Measurements from ENCODE around the gene RASSF5.

Gene RASSF5

DNA sequence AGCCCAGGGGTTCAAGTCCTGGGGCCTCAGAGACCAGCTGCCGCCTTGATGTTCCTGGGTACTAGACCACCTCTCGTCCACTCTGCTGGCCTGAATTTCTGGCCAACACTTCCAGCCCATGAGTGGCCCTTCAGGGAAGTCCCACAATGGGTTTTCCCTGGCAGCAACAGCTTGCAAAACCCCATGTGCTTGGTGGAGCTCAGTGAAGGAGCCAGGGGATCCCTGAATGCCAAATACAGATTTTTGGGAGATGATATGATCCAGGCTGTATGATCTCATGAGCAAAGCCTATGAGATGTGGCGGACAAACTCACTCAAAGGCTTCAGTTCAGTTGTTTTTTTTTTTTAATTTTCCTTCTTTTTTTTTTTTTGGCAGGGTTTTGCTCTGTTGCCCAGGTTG, 9.6 kb upstream of the RASSF5 start:
- no peak overlapping the region for H3K9ac ChIP-seq (ENCODE audit: low read length in 2 of 2)
- peaks cover 0 to 3% of the 10 kb centered on the region in 2 donors for H3K27me3 ChIP-seq (ENCODE audit: control insufficient read depth in 1 of 2, insufficient read depth in 2 of 2, low read length in 2 of 2)
- no peak overlapping the region for H3K27ac ChIP-seq (ENCODE audit: low read length)
- H3K9me3 ChIP-seq (ENCODE audit: control insufficient read depth in 2 of 2, low read length in 2 of 2) = no peaks in the 10 kb centered on the region
- H3K4me3 ChIP-seq (ENCODE audit: low read length in 2 of 2) = no peak overlapping the region
- H3K36me3 ChIP-seq (ENCODE audit: control insufficient read depth in 2 of 2, insufficient read depth in 2 of 2, low read length in 2 of 2) = no peaks in the 10 kb centered on the region
- peaks cover 11% of the 10 kb centered on the region for H3K4me1 ChIP-seq (ENCODE audit: control insufficient read depth, insufficient read depth, low read length)

DNA sequence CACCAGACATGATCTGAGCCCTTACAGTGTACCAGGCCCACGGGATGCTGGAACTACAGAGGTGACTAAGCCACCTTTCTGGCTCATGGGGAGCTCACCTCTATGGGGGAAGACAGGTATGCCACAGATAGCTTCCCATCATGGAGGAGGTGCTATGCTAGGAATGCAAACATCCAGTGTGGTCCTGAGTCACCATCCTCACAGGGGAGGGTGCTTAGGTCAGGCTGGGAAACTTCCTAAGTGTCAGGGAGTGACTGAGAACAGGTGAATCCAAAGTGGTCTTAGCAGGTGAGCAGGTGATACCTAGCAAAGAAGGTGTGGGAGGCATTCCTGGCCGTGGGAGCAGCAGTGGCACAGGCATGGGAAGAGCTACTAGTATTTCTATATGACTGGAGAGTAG, 8.6 kb upstream of the RASSF5 start:
- Histone ChIP-seq H3K9ac (ENCODE audit: low read length in 2 of 2) (no peak overlapping the region), H3K27me3 (ENCODE audit: control insufficient read depth in 1 of 2, insufficient read depth in 2 of 2, low read length in 2 of 2) (peaks cover 0 to 6% of the 10 kb centered on the region in 2 donors), H3K4me3 (ENCODE audit: low read length in 2 of 2) (no peak overlapping the region), H3K36me3 (ENCODE audit: control insufficient read depth in 2 of 2, insufficient read depth in 2 of 2, low read length in 2 of 2) (no peaks in the 10 kb centered on the region), H3K4me1 (ENCODE audit: control insufficient read depth, insufficient read depth, low read length) (peaks cover 11% of the 10 kb centered on the region), H3K9me3 (ENCODE audit: control insufficient read depth in 2 of 2, low read length in 2 of 2) (no peaks in the 10 kb centered on the region), H3K27ac (ENCODE audit: low read length) (no peak overlapping the region)

DNA sequence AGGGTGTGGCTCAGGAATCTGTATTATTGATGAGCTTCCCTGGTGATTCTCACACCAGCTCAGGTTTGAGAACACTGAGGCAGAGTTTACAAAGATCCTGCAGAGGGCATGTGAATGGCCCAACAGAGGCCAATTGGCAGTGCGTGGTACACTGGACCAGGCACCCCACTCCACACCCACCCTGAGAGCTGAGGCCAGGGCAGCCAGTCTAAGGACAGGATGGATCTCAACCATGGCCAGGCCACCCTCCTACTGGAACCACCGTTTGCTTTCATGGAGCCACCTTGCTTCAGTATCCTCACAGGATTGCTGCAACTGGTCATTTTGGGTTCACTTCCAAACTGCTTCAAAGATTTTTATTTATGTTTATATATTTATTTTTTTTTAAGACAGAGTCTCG, 7.3 kb upstream of the RASSF5 start:
- Histone ChIP-seq H3K9ac (ENCODE audit: low read length in 2 of 2) (no peak overlapping the region), H3K27ac (ENCODE audit: low read length) (no peak overlapping the region), H3K4me3 (ENCODE audit: low read length in 2 of 2) (no peak overlapping the region), H3K4me1 (ENCODE audit: control insufficient read depth, insufficient read depth, low read length) (peaks cover 11% of the 10 kb centered on the region), H3K9me3 (ENCODE audit: control insufficient read depth in 2 of 2, low read length in 2 of 2) (no peaks in the 10 kb centered on the region), H3K36me3 (ENCODE audit: control insufficient read depth in 2 of 2, insufficient read depth in 2 of 2, low read length in 2 of 2) (no peaks in the 10 kb centered on the region), H3K27me3 (ENCODE audit: control insufficient read depth in 1 of 2, insufficient read depth in 2 of 2, low read length in 2 of 2) (peaks cover 2 to 10% of the 10 kb centered on the region in 2 donors)

DNA sequence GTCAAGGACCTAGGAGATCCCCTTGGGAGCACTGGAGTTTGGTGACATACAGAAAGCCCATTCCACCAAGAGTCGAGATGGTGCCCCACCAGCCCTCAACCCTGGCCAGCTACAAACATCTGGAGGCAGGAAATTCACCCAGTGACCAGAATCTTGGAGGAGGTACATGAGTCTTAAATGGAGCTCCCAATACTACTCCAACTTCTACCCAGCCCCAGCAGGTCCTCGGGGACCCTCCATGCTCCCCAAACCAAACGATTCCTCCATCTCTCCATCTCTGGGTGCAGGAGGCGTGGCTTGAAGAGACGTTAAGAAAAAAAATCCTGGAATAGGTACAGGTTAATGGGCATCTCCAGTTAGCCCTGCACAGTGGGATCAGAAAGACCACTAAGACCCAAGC, 5.5 kb upstream of the RASSF5 start:
- Histone ChIP-seq H3K9me3 (ENCODE audit: control insufficient read depth in 2 of 2, low read length in 2 of 2) (no peaks in the 10 kb centered on the region), H3K4me3 (ENCODE audit: low read length in 2 of 2) (no peak overlapping the region), H3K9ac (ENCODE audit: low read length in 2 of 2) (no peak overlapping the region), H3K27ac (ENCODE audit: low read length) (no peak overlapping the region), H3K27me3 (ENCODE audit: control insufficient read depth in 1 of 2, insufficient read depth in 2 of 2, low read length in 2 of 2) (peaks cover 18% of the 10 kb centered on the region in 2 donors), H3K36me3 (ENCODE audit: control insufficient read depth in 2 of 2, insufficient read depth in 2 of 2, low read length in 2 of 2) (no peaks in the 10 kb centered on the region), H3K4me1 (ENCODE audit: control insufficient read depth, insufficient read depth, low read length) (peaks cover 3% of the 10 kb centered on the region)

DNA sequence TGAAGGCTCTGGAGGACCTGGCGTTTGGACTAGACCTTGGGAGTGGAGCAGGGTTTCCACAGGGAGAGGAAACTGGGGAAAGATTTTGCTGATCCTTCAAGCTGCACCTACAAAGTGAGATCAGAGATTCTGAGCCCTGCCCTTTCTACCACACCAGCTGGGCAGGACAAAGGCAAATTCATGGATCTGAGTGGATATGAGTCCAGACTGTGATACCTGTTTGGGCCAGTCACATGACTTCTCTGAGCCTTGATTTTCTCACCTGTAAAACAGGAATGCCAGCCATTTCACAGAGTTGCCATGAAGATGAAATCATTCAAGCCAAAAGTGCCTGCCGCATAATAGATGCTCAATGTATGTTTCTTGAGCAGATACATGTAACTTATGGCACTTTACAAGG, 4.9 kb upstream of the RASSF5 start:
- Histone ChIP-seq H3K27me3 (ENCODE audit: control insufficient read depth in 1 of 2, insufficient read depth in 2 of 2, low read length in 2 of 2) (peaks cover 20 to 23% of the 10 kb centered on the region in 2 donors), H3K9me3 (ENCODE audit: control insufficient read depth in 2 of 2, low read length in 2 of 2) (no peaks in the 10 kb centered on the region), H3K9ac (ENCODE audit: low read length in 2 of 2) (no peak overlapping the region), H3K4me3 (ENCODE audit: low read length in 2 of 2) (no peak overlapping the region), H3K27ac (ENCODE audit: low read length) (no peak overlapping the region), H3K4me1 (ENCODE audit: control insufficient read depth, insufficient read depth, low read length) (peaks cover 8% of the 10 kb centered on the region), H3K36me3 (ENCODE audit: control insufficient read depth in 2 of 2, insufficient read depth in 2 of 2, low read length in 2 of 2) (no peaks in the 10 kb centered on the region)

- H3K9me3 ChIP-seq (ENCODE audit: control insufficient read depth in 2 of 2, low read length in 2 of 2) = no peaks in the 10 kb centered on the region
- H3K36me3 ChIP-seq (ENCODE audit: control insufficient read depth in 2 of 2, insufficient read depth in 2 of 2, low read length in 2 of 2) = no peaks in the 10 kb centered on the region
- peaks cover 11% of the 10 kb centered on the region for H3K4me1 ChIP-seq (ENCODE audit: control insufficient read depth, insufficient read depth, low read length)
- H3K27me3 ChIP-seq (ENCODE audit: control insufficient read depth in 1 of 2, insufficient read depth in 2 of 2, low read length in 2 of 2) = peaks cover 20 to 27% of the 10 kb centered on the region in 2 donors
- no peak overlapping the region for H3K27ac ChIP-seq (ENCODE audit: low read length)
- no peak overlapping the region for H3K9ac ChIP-seq (ENCODE audit: low read length in 2 of 2)
- no peak overlapping the region for H3K4me3 ChIP-seq (ENCODE audit: low read length in 2 of 2)
Measured at GRCh38 chr1:206502812-206503211, 4.5 kb upstream of the RASSF5 start.

DNA sequence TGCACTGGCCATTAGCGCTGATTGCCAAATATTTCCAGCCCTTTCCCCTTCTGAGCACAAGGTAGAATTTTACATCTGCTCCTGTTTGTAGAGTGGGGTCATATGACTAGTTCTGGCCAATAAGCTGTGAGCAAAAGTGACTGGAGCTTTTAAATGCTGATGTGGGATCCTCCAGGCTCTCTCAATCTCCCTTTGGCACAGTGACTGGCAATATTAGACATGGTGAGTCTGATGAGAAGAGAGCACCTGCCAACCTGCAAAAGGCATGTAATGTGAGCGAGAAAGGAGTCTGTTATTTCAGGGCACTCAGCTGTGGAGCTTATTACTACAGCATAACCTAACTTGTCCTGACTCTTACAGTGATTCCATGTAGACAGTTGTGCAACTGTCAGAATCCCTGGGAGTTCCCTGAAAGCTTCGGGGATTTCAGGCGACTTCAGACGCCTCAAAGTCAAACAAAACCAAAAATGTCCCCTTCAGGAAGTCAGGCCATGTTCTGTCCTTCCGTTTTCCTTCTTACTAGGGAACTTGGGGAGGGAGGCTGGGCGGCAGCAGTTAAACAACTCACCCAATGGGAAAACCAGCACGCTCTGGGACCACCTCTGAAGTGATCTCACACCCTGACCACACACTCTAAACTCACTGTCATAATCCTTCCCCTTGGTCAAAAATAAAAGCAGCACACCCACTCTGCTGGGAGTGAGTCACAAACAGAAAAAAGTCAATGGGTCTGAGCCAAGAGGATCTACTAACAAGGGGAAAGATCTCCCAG, 3.6 kb upstream of the RASSF5 start:
- Histone ChIP-seq H3K4me1 (ENCODE audit: control insufficient read depth, insufficient read depth, low read length) (peaks cover 18% of the 10 kb centered on the region), H3K27ac (ENCODE audit: low read length) (no peak overlapping the region), H3K27me3 (ENCODE audit: control insufficient read depth in 1 of 2, insufficient read depth in 2 of 2, low read length in 2 of 2) (peaks cover 27 to 36% of the 10 kb centered on the region in 2 donors), H3K36me3 (ENCODE audit: control insufficient read depth in 2 of 2, insufficient read depth in 2 of 2, low read length in 2 of 2) (no peaks in the 10 kb centered on the region), H3K9me3 (ENCODE audit: control insufficient read depth in 2 of 2, low read length in 2 of 2) (no peaks in the 10 kb centered on the region), H3K9ac (ENCODE audit: low read length in 2 of 2) (no peak overlapping the region), H3K4me3 (ENCODE audit: low read length in 2 of 2) (no peak overlapping the region)

DNA sequence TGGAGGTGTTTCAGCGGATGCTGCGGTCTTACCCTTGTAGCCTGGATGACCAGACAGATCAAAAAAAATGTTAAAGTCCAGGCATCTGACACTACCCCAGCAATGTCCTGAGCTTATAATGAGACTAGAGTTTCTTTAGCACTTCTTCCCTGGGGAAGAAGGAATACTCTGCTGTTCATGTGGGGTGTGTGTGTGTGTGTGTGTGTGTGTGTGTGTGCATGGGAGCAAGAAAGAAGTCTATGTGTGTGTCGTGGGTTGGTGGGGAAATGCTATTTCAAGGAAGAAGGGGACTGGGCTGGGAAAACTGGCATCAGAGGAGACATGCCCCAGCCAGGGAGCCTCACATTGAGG, 3.0 kb upstream of the RASSF5 start:
- peaks cover 18% of the 10 kb centered on the region for H3K4me1 ChIP-seq (ENCODE audit: control insufficient read depth, insufficient read depth, low read length)

GRCh38 chr1:206505702-206506355, 1.5 kb upstream of the RASSF5 start:
- Histone ChIP-seq H3K27ac (ENCODE audit: low read length) (no peak overlapping the region), H3K9ac (ENCODE audit: low read length in 2 of 2) (no peak overlapping the region), H3K36me3 (ENCODE audit: control insufficient read depth in 2 of 2, insufficient read depth in 2 of 2, low read length in 2 of 2) (no peaks in the 10 kb centered on the region), H3K27me3 (ENCODE audit: control insufficient read depth in 1 of 2, insufficient read depth in 2 of 2, low read length in 2 of 2) (peaks cover 31 to 40% of the 10 kb centered on the region in 2 donors), H3K4me3 (ENCODE audit: low read length in 2 of 2) (no peak overlapping the region), H3K9me3 (ENCODE audit: control insufficient read depth in 2 of 2, low read length in 2 of 2) (no peaks in the 10 kb centered on the region), H3K4me1 (ENCODE audit: control insufficient read depth, insufficient read depth, low read length) (peaks cover 18% of the 10 kb centered on the region)

More for the DNA sequence above, 3.0 kb upstream of the RASSF5 start:
- H3K27ac ChIP-seq (ENCODE audit: low read length) = no peak overlapping the region
- H3K36me3 ChIP-seq (ENCODE audit: control insufficient read depth in 2 of 2, insufficient read depth in 2 of 2, low read length in 2 of 2) = no peaks in the 10 kb centered on the region
- H3K27me3 ChIP-seq (ENCODE audit: control insufficient read depth in 1 of 2, insufficient read depth in 2 of 2, low read length in 2 of 2) = peaks cover 30 to 37% of the 10 kb centered on the region in 2 donors
- H3K9me3 ChIP-seq (ENCODE audit: control insufficient read depth in 2 of 2, low read length in 2 of 2) = no peaks in the 10 kb centered on the region
- no peak overlapping the region for H3K9ac ChIP-seq (ENCODE audit: low read length in 2 of 2)
- no peak overlapping the region for H3K4me3 ChIP-seq (ENCODE audit: low read length in 2 of 2)

GRCh38 chr1:206506405-206507283, 687 bp upstream of the RASSF5 start:
- H3K4me1 ChIP-seq (ENCODE audit: control insufficient read depth, insufficient read depth, low read length) = peaks cover 17% of the 10 kb centered on the region
- H3K9ac ChIP-seq (ENCODE audit: low read length in 2 of 2) = no peak overlapping the region
- peak overlapping the region; percentile 9 to 73 for H3K4me3 ChIP-seq (ENCODE audit: low read length in 2 of 2)
- H3K36me3 ChIP-seq (ENCODE audit: control insufficient read depth in 2 of 2, insufficient read depth in 2 of 2, low read length in 2 of 2) = no peaks in the 10 kb centered on the region
- H3K9me3 ChIP-seq (ENCODE audit: control insufficient read depth in 2 of 2, low read length in 2 of 2) = no peaks in the 10 kb centered on the region
- no peak overlapping the region for H3K27ac ChIP-seq (ENCODE audit: low read length)
- H3K27me3 ChIP-seq (ENCODE audit: control insufficient read depth in 1 of 2, insufficient read depth in 2 of 2, low read length in 2 of 2) = peaks cover 29 to 45% of the 10 kb centered on the region in 2 donors

Data from stomach smooth muscle (tissue), 2 donors.